Stimulated activated CD8-positive, alpha-beta memory T cell treated with anti-CD3 and anti-CD28 coated beads, Interleukin-7, amount 100 ng/mL, for 48 hours (primary cell): ENCODE results near the gene KDM8.
"Not testable (repeated sequence)": the region's sequence is repeated elsewhere in the genome, so short reads cannot be mapped to it uniquely, and the experiment has no call there.

ENCODE experiments used
- DNase-seq, 2 donors: peaks; one replicate each; pipeline ENCODE4 v3.0.0-alpha.2; 2020; ENCODE audit warnings: low read depth in 1 of 2; ENCODE audit errors: extremely low read depth in 1 of 2

KDM8 gene

GRCh38 chr16:27190316-27190871 lies 12.9 kb upstream of the KDM8 start:
- DNase-seq = no peak

DNA sequence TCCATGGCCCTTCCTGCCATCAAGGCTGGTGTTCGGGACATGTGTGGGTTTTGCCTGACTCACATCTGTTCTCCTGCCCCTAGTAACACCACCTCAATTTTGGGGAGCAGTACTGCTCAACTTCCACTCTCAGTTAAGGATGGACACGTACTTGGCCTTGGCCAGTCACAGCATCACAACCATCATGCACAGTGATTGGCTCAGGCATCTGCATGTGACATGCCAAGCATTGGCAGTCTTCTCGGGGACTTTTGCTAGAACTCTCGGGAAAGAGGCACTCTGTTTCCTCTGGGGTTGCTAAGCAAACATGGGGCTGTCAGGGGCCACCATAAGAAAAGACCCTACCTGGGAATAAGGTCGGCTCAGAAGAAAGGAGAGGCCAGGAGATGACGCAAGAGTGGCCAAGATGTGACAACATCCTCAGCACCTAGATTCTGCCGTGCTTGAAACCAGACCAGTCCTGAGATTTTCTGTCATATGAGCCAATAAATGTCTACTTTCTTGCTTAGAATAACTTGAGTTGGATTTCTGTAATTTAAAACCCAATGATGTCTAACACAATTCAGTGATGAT lies 11.9 kb upstream of the KDM8 start:
- no peak for DNase-seq

DNA sequence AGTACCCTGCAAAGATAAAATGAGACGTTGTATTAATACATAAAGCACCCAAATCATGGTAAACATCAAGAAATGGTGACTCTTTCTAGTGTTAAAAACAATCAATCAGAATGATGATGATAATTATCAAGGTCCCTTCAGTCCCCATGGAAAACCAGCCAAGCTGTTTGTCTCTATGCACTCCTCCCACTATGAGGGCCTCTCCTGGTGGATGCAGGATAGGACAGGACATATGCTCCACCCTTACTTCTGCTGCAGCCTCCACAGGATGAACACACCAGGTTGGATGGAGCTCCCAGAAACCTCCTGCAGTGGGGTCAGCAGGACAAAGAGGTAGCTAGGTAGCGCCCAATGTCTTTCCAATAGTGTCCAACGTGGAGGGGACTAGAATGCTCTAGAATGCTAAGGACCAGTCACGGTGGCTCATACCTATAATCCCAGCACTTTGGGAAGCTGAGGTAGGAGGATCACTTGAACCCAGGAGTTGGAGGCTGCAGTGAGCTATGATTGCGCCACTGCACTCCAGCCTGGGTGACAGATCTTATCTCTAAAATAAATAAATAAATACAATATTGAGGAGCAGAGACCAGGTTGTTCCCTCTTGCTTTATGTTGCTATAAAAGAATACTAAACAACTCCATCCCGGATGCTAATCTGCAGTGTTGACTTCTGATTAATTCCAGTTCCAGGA lies 9.9 kb upstream of the KDM8 start:
- no peak for DNase-seq

DNA sequence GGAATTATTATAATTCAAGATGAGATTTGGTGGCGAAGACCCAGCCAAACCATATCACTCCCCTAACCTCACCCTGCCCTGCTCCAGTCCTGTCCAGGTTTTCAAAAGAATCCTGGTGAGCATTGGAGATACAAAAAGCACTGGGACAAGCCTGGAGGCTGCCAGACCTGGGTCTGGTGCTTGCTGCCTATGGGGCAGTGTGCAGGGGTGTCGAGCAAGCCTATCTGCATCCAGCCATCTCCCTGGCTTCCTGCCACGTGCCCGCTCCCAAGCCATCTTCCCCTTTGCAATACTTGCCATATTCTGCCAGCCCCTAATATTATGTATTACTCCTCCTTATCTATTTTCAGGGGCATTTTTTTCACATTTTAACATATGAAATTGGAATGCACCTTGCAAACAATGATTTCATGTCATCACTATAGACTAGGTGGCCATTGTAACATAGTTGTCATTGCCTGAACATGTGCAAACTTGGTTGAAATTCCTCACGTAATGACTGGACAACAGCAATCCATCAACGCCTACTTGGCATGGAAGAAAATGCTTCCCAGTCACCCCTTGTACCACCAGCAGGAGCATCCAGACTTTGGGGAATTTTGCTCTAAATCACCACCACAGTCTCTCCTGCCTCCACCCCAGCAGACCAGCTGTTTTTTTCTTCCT lies 8.1 kb upstream of the KDM8 start:
- DNase-seq = no peak

DNA sequence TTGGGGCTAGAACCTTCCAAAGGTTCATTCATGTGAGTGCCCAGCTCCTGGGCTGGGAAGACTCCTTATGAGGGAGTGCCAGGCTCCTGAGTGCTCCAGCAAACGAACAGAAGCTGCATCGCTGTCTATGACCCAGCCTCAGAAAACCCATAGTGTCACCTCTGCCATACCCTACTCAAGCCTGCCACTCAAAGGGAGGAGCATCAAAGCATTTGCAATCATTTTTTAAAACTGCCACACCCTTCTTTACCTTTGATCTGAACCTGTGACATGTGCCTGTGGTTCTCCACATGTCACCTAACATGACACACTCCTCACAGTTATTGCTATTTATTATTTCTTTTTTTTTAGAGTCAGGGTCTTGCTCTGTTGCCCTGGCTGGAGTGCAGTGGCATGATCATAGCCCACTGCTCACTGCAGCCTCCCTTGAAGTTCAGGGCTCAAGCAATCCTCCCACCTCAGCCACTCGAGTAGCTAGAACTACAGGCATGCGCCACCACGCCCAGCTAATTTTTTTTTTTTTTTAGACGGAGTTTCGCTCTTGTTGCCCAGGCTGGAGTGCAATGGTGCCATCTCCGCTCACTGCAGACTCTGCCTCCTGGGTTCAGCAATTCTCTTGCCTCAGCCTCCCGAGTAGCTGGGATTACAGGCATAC lies 7.3 kb upstream of the KDM8 start:
- no peak for DNase-seq

GRCh38 chr16:27197004-27197403 lies 6.3 kb upstream of the KDM8 start:
- no peak for DNase-seq

DNA sequence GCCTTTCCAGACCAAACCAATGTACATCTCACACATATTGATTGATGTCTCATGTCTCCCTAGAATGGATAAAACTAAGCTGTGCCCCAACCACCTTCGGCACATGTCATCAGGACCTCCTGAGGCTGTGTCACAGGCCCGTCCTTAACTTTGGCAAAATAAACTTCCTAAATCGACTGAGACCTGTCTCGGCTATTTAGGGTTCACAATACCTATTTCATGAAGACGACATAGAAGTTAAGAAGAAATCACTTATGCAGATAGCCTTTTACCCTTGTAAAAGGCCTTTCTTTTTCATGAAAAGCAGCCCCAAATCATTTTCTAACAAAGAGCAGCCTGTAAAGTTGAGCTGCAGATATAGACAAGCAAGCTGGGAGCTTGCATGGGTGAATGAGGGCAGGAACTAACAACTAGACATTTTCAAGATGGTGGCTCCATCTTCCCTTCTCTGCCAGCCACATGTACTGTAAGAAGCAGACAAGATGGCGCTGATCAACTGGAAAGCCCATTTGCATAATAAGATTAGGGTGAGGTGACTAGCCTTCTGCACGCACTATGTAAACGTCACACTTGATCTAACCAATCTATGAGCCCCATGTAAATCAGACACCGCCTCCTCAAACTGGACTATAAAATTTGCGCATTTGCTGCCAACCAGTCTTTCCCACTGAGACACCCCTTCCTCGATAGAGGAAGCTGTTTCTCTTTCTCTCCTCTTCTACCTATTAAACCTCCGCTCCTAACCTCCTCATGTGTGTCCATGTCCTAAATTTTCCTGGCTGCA lies 4.7 kb upstream of the KDM8 start:
- no peak for DNase-seq

GRCh38 chr16:27199235-27199586 lies 4.1 kb upstream of the KDM8 start:
- DNase-seq = no peak

DNA sequence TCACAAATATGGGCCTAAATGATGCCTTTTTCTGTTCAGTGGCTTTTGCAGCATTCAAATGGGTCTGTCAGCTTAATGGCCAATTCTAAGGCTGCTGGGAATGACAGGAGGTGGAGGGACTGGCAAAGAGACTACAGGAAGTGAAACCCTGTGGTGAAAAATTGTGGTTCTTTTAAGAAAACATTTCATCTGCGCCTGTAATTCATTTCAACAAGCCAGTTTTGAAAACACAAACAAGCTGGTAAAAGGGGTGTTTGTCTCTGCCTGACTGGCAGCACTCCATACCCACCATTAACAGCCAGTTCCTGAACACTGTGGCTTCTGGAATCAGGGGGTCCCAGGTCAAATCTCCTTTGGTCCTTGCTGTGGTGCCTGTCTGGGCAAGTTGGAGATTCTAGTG lies 3.6 kb upstream of the KDM8 start:
- no peak for DNase-seq

DNA sequence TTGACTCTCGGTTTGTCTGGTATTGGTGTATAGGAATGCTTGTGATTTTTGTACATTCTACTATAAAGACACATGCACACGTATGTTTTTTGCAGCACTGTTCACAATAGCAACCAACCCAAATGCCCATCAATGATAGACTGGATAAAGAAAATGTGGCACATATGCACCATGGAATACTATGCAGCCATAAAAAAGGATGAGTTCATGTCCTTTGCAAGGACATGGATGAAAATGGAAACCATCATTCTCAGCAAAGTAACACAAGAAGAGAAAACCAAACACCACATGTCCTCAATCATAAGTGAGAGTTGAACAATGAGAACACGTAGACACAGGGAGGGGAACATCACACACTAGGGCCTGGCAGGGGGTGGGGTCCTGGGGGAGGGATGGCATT lies 2.4 kb upstream of the KDM8 start:
- not testable (repeated sequence) for DNase-seq

GRCh38 chr16:27202923-27203506 lies 311 bp upstream of the KDM8 start:
- peak; percentile 76 to 83 for DNase-seq

DNA sequence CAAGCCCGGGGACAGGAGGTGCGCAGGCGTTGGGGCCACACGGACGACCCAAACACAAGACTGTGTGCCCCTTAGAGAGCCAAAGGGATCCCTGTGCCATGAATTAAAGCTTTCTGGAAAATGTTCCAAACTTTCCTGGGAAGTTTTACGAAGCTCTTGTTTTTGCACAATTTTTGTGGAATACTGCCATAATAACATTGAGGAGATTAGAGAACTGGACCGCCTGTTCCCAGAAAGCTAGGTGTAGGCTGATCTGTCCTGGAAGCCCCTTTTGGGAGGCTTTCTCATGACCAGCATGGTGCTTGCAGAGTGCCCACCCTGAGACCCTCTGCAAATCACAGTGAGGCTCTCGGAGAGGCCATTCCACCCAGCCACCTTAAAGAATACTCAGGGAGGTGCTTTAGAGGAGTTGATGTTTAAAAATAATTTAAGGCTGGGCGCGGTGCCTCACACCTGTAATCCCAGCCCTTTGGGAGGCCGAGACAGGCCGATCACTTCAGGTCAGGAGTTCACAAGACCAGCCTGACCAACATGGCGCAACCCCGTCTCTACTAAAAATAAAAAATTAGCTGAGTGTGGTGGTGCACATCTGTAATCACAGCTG lies 1.1 kb downstream of the KDM8 start:
- no peak for DNase-seq

DNA sequence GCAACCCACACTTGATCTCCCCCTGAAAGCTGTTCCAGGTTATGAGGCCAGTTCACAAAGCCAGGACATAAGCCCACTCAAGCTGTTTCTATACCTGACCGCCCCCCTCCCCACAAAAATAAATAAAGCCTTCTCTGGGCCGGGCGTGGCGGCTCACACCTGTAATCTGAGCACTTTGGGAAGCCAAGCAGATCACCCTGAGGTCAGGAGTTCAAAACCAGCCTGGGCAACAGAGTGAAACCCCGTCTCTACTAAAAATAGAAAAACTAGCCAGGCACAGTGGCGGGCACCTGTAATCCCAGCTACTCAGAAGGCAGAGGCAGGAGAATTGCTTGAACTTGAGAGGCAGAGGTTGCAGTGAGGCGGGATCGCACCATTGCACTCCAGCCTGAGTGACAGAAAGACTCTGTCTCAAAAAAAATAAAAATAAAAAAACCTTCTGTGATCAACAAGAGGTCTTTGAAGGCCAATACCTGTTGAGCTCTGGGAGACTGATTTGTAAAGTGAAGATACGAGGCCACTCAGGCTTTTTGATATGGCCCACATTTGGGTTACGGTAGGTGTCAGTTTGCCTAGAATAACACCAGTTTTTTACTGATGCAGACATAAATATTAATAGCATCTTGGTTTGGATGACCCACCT lies 2.2 kb downstream of the KDM8 start:
- DNase-seq = no peak

DNA sequence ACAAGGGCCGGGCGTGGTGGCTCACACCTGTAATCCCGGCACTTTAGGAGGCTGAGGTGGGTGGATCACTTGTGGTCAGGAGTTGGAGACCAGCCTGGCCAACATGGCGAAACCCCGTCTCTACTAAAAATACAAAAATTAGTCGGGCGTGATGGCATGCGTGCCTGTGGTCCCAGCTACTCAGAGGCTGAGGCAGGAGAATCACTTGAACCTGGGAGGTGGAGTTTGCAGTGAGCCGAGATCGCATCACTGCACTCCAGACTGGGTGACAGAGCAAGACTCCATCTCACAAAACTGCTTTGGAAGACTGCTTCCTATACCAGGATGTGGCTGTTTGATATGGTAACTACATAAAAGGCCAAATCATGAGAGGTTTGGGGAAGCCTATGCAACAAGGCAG lies 3.8 kb downstream of the KDM8 start:
- not testable (repeated sequence) for DNase-seq

GRCh38 chr16:27208081-27208680 lies 4.9 kb downstream of the KDM8 start:
- DNase-seq = no peak

GRCh38 chr16:27208796-27209195 lies 5.5 kb downstream of the KDM8 start:
- no peak for DNase-seq

- no peak for DNase-seq
Observed at GRCh38 chr16:27209591-27209990, 6.3 kb downstream of the KDM8 start.

DNA sequence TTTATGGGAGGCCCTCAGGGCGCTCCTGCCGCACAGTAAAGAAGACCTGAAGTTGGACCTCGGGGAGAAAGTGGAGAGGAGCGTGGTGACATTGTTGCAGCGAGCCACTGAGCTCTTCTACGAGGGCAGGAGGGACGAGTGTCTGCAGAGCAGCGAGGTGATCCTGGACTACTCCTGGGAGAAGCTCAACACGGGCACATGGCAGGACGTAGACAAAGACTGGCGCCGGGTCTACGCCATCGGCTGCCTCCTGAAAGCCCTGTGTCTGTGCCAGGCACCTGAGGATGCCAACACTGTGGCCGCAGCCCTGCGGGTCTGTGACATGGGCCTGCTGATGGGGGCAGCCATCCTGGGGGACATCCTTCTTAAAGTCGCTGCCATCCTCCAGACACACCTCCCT lies 6.8 kb downstream of the KDM8 start:
- no peak for DNase-seq

DNA sequence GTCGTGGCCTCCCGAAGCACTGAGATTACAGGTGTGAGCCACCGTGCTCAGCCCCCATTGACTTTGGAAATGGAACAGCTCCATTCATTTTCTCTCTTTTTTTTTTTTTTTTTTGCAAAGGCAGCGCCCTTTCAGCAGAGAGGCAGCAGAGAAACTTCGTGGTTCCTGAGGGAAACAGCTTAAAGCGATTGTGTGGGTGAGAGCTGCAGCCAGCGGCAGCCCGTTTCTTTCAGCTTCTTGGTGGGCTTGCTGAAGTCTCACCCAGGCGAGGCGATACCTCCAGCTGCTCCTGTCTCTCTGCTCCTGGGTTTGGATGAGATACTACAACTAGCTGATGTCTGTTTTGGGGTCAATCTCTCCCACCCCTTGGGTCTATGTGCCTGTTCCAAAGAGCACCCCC lies 7.7 kb downstream of the KDM8 start:
- DNase-seq = no peak
